IPS-11a (cell line): ENCODE data around the gene PLD2.

Experiments used
- H3K4me3 ChIP-seq: one replicate; pipeline ENCODE4 v1.5.1; 2013; ENCODE audit warnings: low read depth, low read length, control low read depth

PLD2 gene

GRCh38 chr17:4806777-4807604 is at the start of gene PLD2:
TSS of gene PLD2 (plus strand) at chr17:4807152. CDS start at chr17:4807773, 621 bp downstream.
- H3K4me3 ChIP-seq = peak within 1 kb of the TSS; percentile 72

- no peak overlapping the region for H3K4me3 ChIP-seq
These were observed 47.1 kb upstream of the PLD2 start for GRCh38 chr17:4759776-4760236.

- no peak overlapping the region for H3K4me3 ChIP-seq
These were observed 42.4 kb upstream of the PLD2 start for GRCh38 chr17:4764595-4764994.

- H3K4me3 ChIP-seq = no peak overlapping the region
These were observed 40.8 kb upstream of the PLD2 start for GRCh38 chr17:4766201-4766600.

- no peak overlapping the region for H3K4me3 ChIP-seq
These were observed 40.2 kb upstream of the PLD2 start for GRCh38 chr17:4766723-4767122.

- no peak overlapping the region for H3K4me3 ChIP-seq
These were observed 38.7 kb upstream of the PLD2 start for GRCh38 chr17:4768298-4768697.

GRCh38 chr17:4769628-4770027 is 37.3 kb upstream of the PLD2 start:
- H3K4me3 ChIP-seq = no peak overlapping the region

- H3K4me3 ChIP-seq = no peak within 1 kb of the TSS
These were observed 35.3 kb upstream of the PLD2 start, which contains the start of gene TM4SF5 for GRCh38 chr17:4771519-4772234. TSS of gene TM4SF5 (plus strand) at chr17:4771886. CDS start at chr17:4771923, 37 bp downstream.

GRCh38 chr17:4772235-4772613 is 34.7 kb upstream of the PLD2 start:
- no peak overlapping the region for H3K4me3 ChIP-seq

- no peak overlapping the region for H3K4me3 ChIP-seq
These were observed 28.8 kb upstream of the PLD2 start for GRCh38 chr17:4777969-4778760.

- no peak overlapping the region for H3K4me3 ChIP-seq
These were observed 26.5 kb upstream of the PLD2 start for GRCh38 chr17:4780325-4780955.

- H3K4me3 ChIP-seq = no peak overlapping the region
These were observed 24.3 kb upstream of the PLD2 start for GRCh38 chr17:4782652-4783051.

GRCh38 chr17:4785311-4786105 is 21.4 kb upstream of the PLD2 start:
- no peak overlapping the region for H3K4me3 ChIP-seq

GRCh38 chr17:4786106-4786511 is 20.8 kb upstream of the PLD2 start, which contains the start of gene VMO1:
TSS of gene VMO1 (minus strand) at chr17:4786364. CDS start at chr17:4786352, 12 bp downstream.
- H3K4me3 ChIP-seq = no peak within 1 kb of the TSS

GRCh38 chr17:4786516-4786915 is 20.4 kb upstream of the PLD2 start:
- H3K4me3 ChIP-seq = no peak overlapping the region

GRCh38 chr17:4788159-4788806 is 18.7 kb upstream of the PLD2 start:
- no peak overlapping the region for H3K4me3 ChIP-seq

- peak within 1 kb of the TSS; percentile 69 for H3K4me3 ChIP-seq
These were observed 17.9 kb upstream of the PLD2 start, which contains the start of gene GLTPD2 for GRCh38 chr17:4788807-4789700. TSS of gene GLTPD2 (plus strand) at chr17:4788964. CDS start at chr17:4789012, 48 bp downstream.

GRCh38 chr17:4789701-4789950 is 17.3 kb upstream of the PLD2 start:
- H3K4me3 ChIP-seq = peak overlapping the region; percentile 69
